HG03159 (cell line): Measurements from ENCODE around the gene FRAT1.

Experiments used
- ATAC-seq: cut with Tn5 transposase; IDR thresholded peaks from one replicate; pipeline ENCODE4 v1.9.1; 2021; ENCODE audit warnings: mild to moderate bottlenecking, moderate library complexity; ENCODE audit not compliant: unreplicated experiment

The FRAT1 gene

GRCh38 chr10:97307866-97308780, 10.9 kb upstream of the FRAT1 start:
- ATAC-seq, result no peak

- ATAC-seq, result no peak
Measured at GRCh38 chr10:97311111-97311626, 7.9 kb upstream of the FRAT1 start.

- no peak for ATAC-seq
Measured at GRCh38 chr10:97312897-97313296, 6.2 kb upstream of the FRAT1 start.

- ATAC-seq, result no peak
Measured at GRCh38 chr10:97314671-97315070, 4.4 kb upstream of the FRAT1 start.

- peak; percentile 27 for ATAC-seq
Measured at GRCh38 chr10:97319671-97320479, 804 bp downstream of the FRAT1 start.

GRCh38 chr10:97320480-97321031, 1.5 kb downstream of the FRAT1 start:
- no peak for ATAC-seq

GRCh38 chr10:97321032-97321803, 2.1 kb downstream of the FRAT1 start:
- no peak for ATAC-seq

GRCh38 chr10:97321804-97322190, 2.7 kb downstream of the FRAT1 start:
- ATAC-seq, result no peak

GRCh38 chr10:97323501-97323900, 4.4 kb downstream of the FRAT1 start:
- ATAC-seq, result no peak

- ATAC-seq, result no peak
Measured at GRCh38 chr10:97325754-97326153, 6.7 kb downstream of the FRAT1 start.

- no peak for ATAC-seq
Measured at GRCh38 chr10:97327348-97328294, 8.6 kb downstream of the FRAT1 start.

- no peak for ATAC-seq
Measured at GRCh38 chr10:97328646-97329453, 9.8 kb downstream of the FRAT1 start.

- ATAC-seq, result no peak
Measured at GRCh38 chr10:97329766-97330165, 10.7 kb downstream of the FRAT1 start.

- no peak for ATAC-seq
Measured at GRCh38 chr10:97331153-97331703, 12.2 kb downstream of the FRAT1 start.

GRCh38 chr10:97332591-97333350, 13.7 kb downstream of the FRAT1 start:
- no peak for ATAC-seq

- no peak for ATAC-seq
Measured at GRCh38 chr10:97333351-97333600, 14.2 kb downstream of the FRAT1 start.

- ATAC-seq, result peak; percentile 20
Measured at GRCh38 chr10:97333601-97334369, 14.7 kb downstream of the FRAT1 start.
